HepG2 (cell line): Measurements from ENCODE around the gene PRKCE. TPM values are rescaled to one million over a fixed set of nuclear protein-coding genes. Genes with fewer than 3 reads are reported as not detected.

Experiments
- ATAC-seq: fragments of 200-7000 bp; cut with Tn5 transposase; 3 replicates; pipeline ENCODE4 v1.9.1; 2020; ENCODE audit warnings: mild to moderate bottlenecking, moderate library complexity
- BruUV-seq: library from RNA; stranded (reverse); fragments of 400-500 nt; replicated peaks from 2 replicates; lab custom pipeline; 2021; lab: Mats Ljungman, UMichigan
- CTCF ChIA-PET: fragments of 300-600 bp; formaldehyde crosslinking; extraction: SDS; loops from one replicate; lab custom pipeline; 2021; ENCODE audit warnings: low total read pairs, inconsistent platforms, low intra/inter-chr PET ratio; lab: Yijun Ruan, JAX
- POLR2A ChIA-PET: fragments of 350-600 bp; sonication (Branson Sonifier 250); formaldehyde crosslinking; loops from one replicate; lab custom pipeline; 2020; ENCODE audit warnings: antibody characterized with exemption, inconsistent platforms; lab: Yijun Ruan, JAX
- DNase-seq: peaks from one replicate; pipeline ENCODE4 v3.0.0-alpha.2; 2015; ENCODE audit warnings: low spot score
- FAIRE-seq: peaks from 3 replicates; lab custom pipeline; 2011; peaks lifted over from hg19 to GRCh38; lab: Jason Lieb, UNC
- H2AFZ ChIP-seq: one replicate; pipeline ENCODE4 v1.6.1; 2011; ENCODE audit warnings: low read length, inconsistent platforms
- H3K27ac ChIP-seq: fragments of 300-600 bp; 3 replicates; pipeline ENCODE4 v1.8.0; 2011; ENCODE audit warnings: mixed run types, mild to moderate bottlenecking, mixed read lengths, low read length, inconsistent platforms; ENCODE audit not compliant: insufficient read depth; ENCODE audit errors: extremely low read length
- H3K27me3 ChIP-seq, 2 experiments: fragments of 200-600 bp in 1 of 2; 2 replicates in 1 of 2; 3 replicates in 1 of 2; pipeline versions ENCODE4 v1.6.0 to v1.8.0; 2011; ENCODE audit warnings: low read length in 2 of 2, mild to moderate bottlenecking in 2 of 2, moderate library complexity in 2 of 2, inconsistent platforms in 1 of 2; ENCODE audit not compliant: insufficient read depth in 2 of 2, control insufficient read depth in 1 of 2
- H3K36me3 ChIP-seq, 2 experiments: fragments of 200-600 bp in 1 of 2; replicated peaks in 1 of 2; 2 replicates in 1 of 2; 3 replicates in 1 of 2; pipeline versions ENCODE4 v1.5.1 to v1.8.0; 2011; ENCODE audit warnings: low read length in 2 of 2, inconsistent platforms in 1 of 2; ENCODE audit not compliant: insufficient read depth in 2 of 2, control insufficient read depth in 1 of 2
- H3K4me1 ChIP-seq: 2 replicates; pipeline ENCODE4 v1.5.1; 2012; ENCODE audit warnings: low read length, inconsistent platforms; ENCODE audit not compliant: insufficient read depth
- H3K4me2 ChIP-seq: 2 replicates; pipeline ENCODE4 v1.6.0; 2011; ENCODE audit warnings: low read depth, low read length, inconsistent platforms
- H3K4me3 ChIP-seq, 3 experiments: fragments of 200-600 bp in 1 of 3; sonication (generic), shearing (Covaris generic) in 1 of 3; replicated peaks in 1 of 3; 2 replicates each; pipeline ENCODE4 v1.5.1; 2011 to 2016; ENCODE audit warnings: low read length in 3 of 3, inconsistent platforms in 2 of 3, low read depth in 2 of 3, mild to moderate bottlenecking in 2 of 3, control low read depth in 1 of 3, mixed read lengths in 1 of 3; ENCODE audit not compliant: insufficient read depth in 1 of 3
- H3K79me2 ChIP-seq: one replicate; pipeline ENCODE4 v1.6.1; 2011; ENCODE audit warnings: low read length, inconsistent platforms; ENCODE audit not compliant: insufficient read depth
- H3K9ac ChIP-seq: 2 replicates; pipeline ENCODE4 v1.6.0; 2011; ENCODE audit warnings: mild to moderate bottlenecking, low read depth, low read length, inconsistent platforms; ENCODE audit not compliant: insufficient read depth
- H3K9me3 ChIP-seq: 2 replicates; pipeline ENCODE4 v1.5.1; 2012; ENCODE audit warnings: mild to moderate bottlenecking, low read length
- H4K20me1 ChIP-seq: 2 replicates; pipeline ENCODE4 v1.6.0; 2011; ENCODE audit warnings: inconsistent platforms, mild to moderate bottlenecking, low read length, moderate library complexity; ENCODE audit not compliant: insufficient read depth
- AGO2 ChIP-seq: fragments of 200-400 bp; formaldehyde crosslinking; optimal IDR thresholded peaks from 2 replicates; pipeline ENCODE3; 2017; ENCODE audit warnings: mild to moderate bottlenecking, low read depth, low read length, moderate library complexity
- DRAP1 ChIP-seq: IDR thresholded peaks from 2 replicates; pipeline ENCODE4 v1.6.1; 2016; ENCODE audit warnings: missing genetic modification reagents, missing compliant biosample characterization
- EHMT2 ChIP-seq: fragments of 200-600 bp; sonication (generic); IDR thresholded peaks from 2 replicates; pipeline ENCODE4 v1.7.0; 2017; ENCODE audit warnings: antibody characterized with exemption, low read depth, low read length, borderline replicate concordance
- HIC2 ChIP-seq: sonication (generic); formaldehyde crosslinking; IDR thresholded peaks from 2 replicates; pipeline ENCODE4 v1.9.0; 2022; ENCODE audit warnings: low read depth, missing genetic modification reagents
- KDM5B ChIP-seq: sonication (generic); formaldehyde crosslinking; IDR thresholded peaks from 2 replicates; pipeline ENCODE4 v1.4.0; 2020; ENCODE audit warnings: missing genetic modification reagents, mild to moderate bottlenecking, borderline replicate concordance
- MAZ ChIP-seq, 2 experiments: sonication (generic) in 1 of 2; formaldehyde crosslinking in 1 of 2; IDR thresholded peaks; 2 replicates each; pipeline versions ENCODE4 v1.5.0 to v1.6.1; 2012 to 2020; ENCODE audit warnings: low read depth in 2 of 2, mild to moderate bottlenecking in 2 of 2, borderline replicate concordance in 1 of 2, improper control_type of control experiment in 1 of 2, low read length in 1 of 2, missing genetic modification reagents in 1 of 2, moderate library complexity in 1 of 2
- NR2F2 ChIP-seq: IDR thresholded peaks from 2 replicates; pipeline ENCODE4 v1.6.1; 2012; ENCODE audit warnings: low read depth, inconsistent platforms, borderline replicate concordance
- PAF1 ChIP-seq: IDR thresholded peaks from 2 replicates; pipeline ENCODE4 v1.6.1; 2016; ENCODE audit warnings: missing genetic modification reagents, missing compliant biosample characterization
- SMAD1 ChIP-seq: sonication (generic); formaldehyde crosslinking; IDR thresholded peaks from 2 replicates; pipeline ENCODE4 v1.4.0; 2020; ENCODE audit warnings: missing genetic modification reagents, low read depth, mild to moderate bottlenecking, borderline replicate concordance
- ZKSCAN1 ChIP-seq: fragments of 150-350 bp; IDR thresholded peaks from 2 replicates; pipeline ENCODE4 v1.6.1; 2014; ENCODE audit warnings: low read length
- ZNF343 ChIP-seq: sonication (generic); formaldehyde crosslinking; IDR thresholded peaks from 2 replicates; pipeline ENCODE4 v1.4.0; 2020; ENCODE audit warnings: mild to moderate bottlenecking, missing genetic modification reagents
- ZNF441 ChIP-seq: sonication (generic); formaldehyde crosslinking; IDR thresholded peaks from 2 replicates; pipeline ENCODE4 v1.7.0; 2021; ENCODE audit warnings: missing genetic modification reagents, borderline replicate concordance
- ZNF543 ChIP-seq: sonication (generic); formaldehyde crosslinking; IDR thresholded peaks from 2 replicates; pipeline ENCODE4 v1.4.0; 2020; ENCODE audit warnings: mild to moderate bottlenecking, missing genetic modification reagents
- ZNF569 ChIP-seq: sonication (generic); formaldehyde crosslinking; IDR thresholded peaks from 2 replicates; pipeline ENCODE4 v1.5.0; 2020; ENCODE audit warnings: mild to moderate bottlenecking, missing genetic modification reagents, moderate library complexity, borderline replicate concordance
- ZNF687 ChIP-seq: sonication (generic); formaldehyde crosslinking; IDR thresholded peaks from 2 replicates; pipeline ENCODE4 v1.5.1; 2020; ENCODE audit warnings: mild to moderate bottlenecking, missing genetic modification reagents, moderate library complexity
- WGBS: methylation state at CpG from one replicate; pipeline ENCODE4 v1.1.6; 2017; ENCODE audit warnings: low lambda C conversion rate; 5-methylcytosine and 5-hydroxymethylcytosine counted together
- in situ Hi-C: cut with HindIII; loops from 2 replicates; pipeline ENCODE4 v1.10.0; 2017; ENCODE audit warnings: low pct_unique_long_range_greater_than_20kb; ENCODE audit not compliant: extremely low pct_ligation_motif_present
- intact Hi-C: fragments of 100-400 bp; cut with micrococcal nuclease; formaldehyde crosslinking; loops from one replicate; pipeline ENCODE4 v1.10.0; 2022; ENCODE audit not compliant: unreplicated experiment
- polyA plus RNA-seq, 8 experiments: library from polyadenylated mRNA; depleted of rRNA in 3 of 8; stranded (reverse) in 7 of 8; unstranded in 1 of 8; fragments of >200 nt; fragmentation: Illumina TruSeq in 4 of 8; extraction: Trizol in 4 of 8; gene quantifications; 2 replicates each; pipeline versions ENCODE4 v1.2.1 to v1.2.3, GENCODE V29; 2011 to 2016; ENCODE audit warnings: low read depth in 4 of 8, missing spikeins in 1 of 8, mixed read lengths in 1 of 8; ENCODE audit not compliant: insufficient read depth in 1 of 8
- total RNA-seq, 5 experiments: library from RNA; depleted of rRNA; stranded (reverse); fragments of >200 nt; fragmentation: Illumina TruSeq; extraction: Trizol; gene quantifications; 2 replicates each; pipeline ENCODE4 v1.2.3, GENCODE V29; 2016; ENCODE audit warnings: low read depth in 1 of 5

Gene PRKCE
- total and polyA plus RNA-seq, 2 of the 13 experiments (the other 11 are each of a cell fraction or from before 2014, with no cell fraction given) = 1.0 to 3.9 TPM

- FAIRE-seq = no peak
- no peaks in the 10 kb centered on the region for H3K9me3 ChIP-seq
- no TSS peak for BruUV-seq
- no peak overlapping the region for H3K9ac ChIP-seq
- in situ Hi-C loops = no loop called here
- ATAC-seq = no peak
- DNase-seq = no peak
- H3K79me2 ChIP-seq = no peaks in the 10 kb centered on the region
- 52% methylated on average over 12 of the region's 12 CpGs for WGBS
- no peak overlapping the region for H3K4me3 ChIP-seq
- no peak overlapping the region for H3K27ac ChIP-seq
- H3K27me3 ChIP-seq = no peaks in the 10 kb centered on the region
- H3K36me3 ChIP-seq = no peaks in the 10 kb centered on the region
- POLR2A ChIA-PET = no interaction called here
- CTCF ChIA-PET = no interaction called here
- intact Hi-C loops = no loop called here
- no peak overlapping the region for H2AFZ ChIP-seq
- TF ChIP-seq PAF1 (CRISPR knock-in tag) (no peak), HIC2 (CRISPR knock-in tag) (no peak), ZNF543 (CRISPR knock-in tag) (no peak), KDM5B (CRISPR knock-in tag) (no peak), ZNF569 (no peak), ZNF687 (CRISPR knock-in tag) (no peak), SMAD1 (CRISPR knock-in tag) (no peak), ZNF343 (CRISPR knock-in tag) (no peak), AGO2 (no peak), DRAP1 (CRISPR knock-in tag) (no peak), NR2F2 (no peak), MAZ (IDR thresholded peaks at IDR 0.05; ENCODE audit: borderline replicate concordance, low read depth, low read length) (no peak), MAZ (CRISPR knock-in tag; IDR thresholded peaks at IDR 0.05; ENCODE audit: low read depth) (no peak), ZKSCAN1 (no peak), ZNF441 (no peak), EHMT2 (no peak)
- TF ChIP-seq, all 625 proteins: peak for 0
- Histone ChIP-seq H4K20me1 (no peaks in the 10 kb centered on the region), H3K4me1 (no peaks in the 10 kb centered on the region), H3K4me2 (no peak overlapping the region)
Measured at GRCh38 chr2:45754131-45755010, 102.9 kb downstream of the PRKCE start.
